WTC11 (cell line): Measurements from ENCODE around the gene HCN1. TPM values are rescaled to one million over a fixed set of nuclear protein-coding genes. Genes with fewer than 3 reads are reported as not detected.

Experiments used
- ATAC-seq: fragments of 200-7000 bp; cut with Tn5 transposase; 2 replicates; pipeline ENCODE4 v1.10.0; 2021; ENCODE audit warnings: mild to moderate bottlenecking, moderate library complexity
- CTCF ChIA-PET: fragments of 300-600 bp; sonication (Branson Sonifier 250); formaldehyde crosslinking; loops from one replicate; lab custom pipeline; 2021; ENCODE audit warnings: antibody characterized with exemption; lab: Charles Lee
- POLR2A ChIA-PET: fragments of 350-600 bp; sonication (Branson Sonifier 250); formaldehyde crosslinking; loops from one replicate; lab custom pipeline; 2021; ENCODE audit warnings: antibody characterized with exemption; lab: Charles Lee
- DNase-seq: peaks from one replicate; pipeline ENCODE4 v3.0.0; 2021; ENCODE audit warnings: low spot score
- H3K27ac Mint-ChIP-seq: 2 replicates; pipeline ENCODE4 v1.8.0; 2021; ENCODE audit warnings: mixed read lengths
- H3K27me3 Mint-ChIP-seq: 2 replicates; pipeline ENCODE4 v1.8.0; 2021; ENCODE audit warnings: low read depth, mild to moderate bottlenecking, moderate library complexity, mixed read lengths
- H3K36me3 Mint-ChIP-seq: 2 replicates; pipeline ENCODE4 v1.8.0; 2021; ENCODE audit warnings: mixed read lengths
- H3K4me1 Mint-ChIP-seq: 2 replicates; pipeline ENCODE4 v1.8.0; 2022; ENCODE audit warnings: mixed read lengths
- H3K4me3 Mint-ChIP-seq: 2 replicates; pipeline ENCODE4 v1.8.0; 2021; ENCODE audit warnings: mild to moderate bottlenecking, moderate library complexity, mixed read lengths
- H3K9me3 Mint-ChIP-seq: 2 replicates; pipeline ENCODE4 v1.8.0; 2021; ENCODE audit warnings: mixed read lengths
- CBFB ChIP-seq: sonication (generic); formaldehyde crosslinking; IDR thresholded peaks from 2 replicates; pipeline ENCODE4 v1.8.1; 2022; ENCODE audit warnings: mild to moderate bottlenecking, low read depth, missing genetic modification reagents
- ETV6 ChIP-seq: sonication (generic); formaldehyde crosslinking; IDR thresholded peaks from 2 replicates; pipeline ENCODE4 v1.8.1; 2022; ENCODE audit warnings: mild to moderate bottlenecking, missing genetic modification reagents
- FOXP4 ChIP-seq: sonication (generic); formaldehyde crosslinking; IDR thresholded peaks from 2 replicates; pipeline ENCODE4 v1.8.0; 2022; ENCODE audit warnings: mild to moderate bottlenecking, missing genetic modification reagents
- GRHL2 ChIP-seq: fragments of 250-450 bp; sonication (Bioruptor Pico); IDR thresholded peaks from 2 replicates; pipeline ENCODE4 v1.8.0; 2022; ENCODE audit warnings: mild to moderate bottlenecking, moderate library complexity; ENCODE audit not compliant: insufficient replicate concordance, severe bottlenecking
- KAT7 ChIP-seq: sonication (generic); formaldehyde crosslinking; IDR thresholded peaks from 2 replicates; pipeline ENCODE4 v1.8.1; 2023; ENCODE audit warnings: missing genetic modification reagents, mild to moderate bottlenecking, borderline replicate concordance
- MLX ChIP-seq: sonication (generic); formaldehyde crosslinking; IDR thresholded peaks from 2 replicates; pipeline ENCODE4 v1.8.1; 2023; ENCODE audit warnings: mild to moderate bottlenecking, missing genetic modification reagents, moderate library complexity
- NR1H2 ChIP-seq: sonication (generic); formaldehyde crosslinking; IDR thresholded peaks from 2 replicates; pipeline ENCODE4 v1.9.0; 2021; ENCODE audit warnings: mild to moderate bottlenecking, moderate library complexity, missing genetic modification reagents
- RORB ChIP-seq: fragments of 250-450 bp; sonication (Bioruptor Pico); IDR thresholded peaks from 2 replicates; pipeline ENCODE4 v1.9.0; 2021; ENCODE audit warnings: mild to moderate bottlenecking
- SMAD3 ChIP-seq: sonication (generic); formaldehyde crosslinking; IDR thresholded peaks from 2 replicates; pipeline ENCODE4 v1.8.0; 2022; ENCODE audit warnings: missing genetic modification reagents, mild to moderate bottlenecking, borderline replicate concordance
- SP1 ChIP-seq: sonication (generic); formaldehyde crosslinking; conservative IDR thresholded peaks from 2 replicates; pipeline ENCODE4 v1.8.1; 2022; ENCODE audit warnings: missing genetic modification reagents
- ZBTB21 ChIP-seq: sonication (generic); formaldehyde crosslinking; IDR thresholded peaks from 2 replicates; pipeline ENCODE4 v1.8.1; 2023; ENCODE audit warnings: mild to moderate bottlenecking, missing genetic modification reagents, borderline replicate concordance
- ZNF423 ChIP-seq: fragments of 250-450 bp; sonication (Bioruptor Pico); IDR thresholded peaks from 2 replicates; pipeline ENCODE4 v2.1.2; 2022; ENCODE audit warnings: mild to moderate bottlenecking, moderate library complexity
- ZNF532 ChIP-seq: fragments of 250-450 bp; sonication (Bioruptor Pico); IDR thresholded peaks from 2 replicates; pipeline ENCODE4 v1.9.0; 2021; ENCODE audit warnings: mild to moderate bottlenecking, borderline replicate concordance
- total RNA-seq: library from RNA; stranded (reverse); gene quantifications from 3 replicates; pipeline ENCODE4 v1.2.3, GENCODE V29; 2021
- TF ChIP-seq, protein P1 (sequence below): sonication (generic); formaldehyde crosslinking; IDR thresholded peaks from 2 replicates; pipeline ENCODE4 v1.8.0; 2022; ENCODE audit warnings: mild to moderate bottlenecking, missing genetic modification reagents
- TF ChIP-seq, protein P2 (sequence below): sonication (generic); formaldehyde crosslinking; IDR thresholded peaks from 2 replicates; pipeline ENCODE4 v1.8.1; 2023; ENCODE audit warnings: mild to moderate bottlenecking, moderate library complexity, missing genetic modification reagents
- TF ChIP-seq, protein P3 (sequence below): fragments of 250-450 bp; sonication (Bioruptor Pico); IDR thresholded peaks from 2 replicates; pipeline ENCODE4 v2.1.2; 2022; ENCODE audit warnings: mild to moderate bottlenecking, moderate library complexity
- TF ChIP-seq, protein P4 (sequence below): fragments of 250-450 bp; sonication (Bioruptor Pico); IDR thresholded peaks from 2 replicates; pipeline ENCODE4 v1.9.0; 2021; ENCODE audit warnings: mild to moderate bottlenecking

The HCN1 gene
- total RNA-seq, 1 experiment from 2014 or later = 2.2 TPM

DNA sequence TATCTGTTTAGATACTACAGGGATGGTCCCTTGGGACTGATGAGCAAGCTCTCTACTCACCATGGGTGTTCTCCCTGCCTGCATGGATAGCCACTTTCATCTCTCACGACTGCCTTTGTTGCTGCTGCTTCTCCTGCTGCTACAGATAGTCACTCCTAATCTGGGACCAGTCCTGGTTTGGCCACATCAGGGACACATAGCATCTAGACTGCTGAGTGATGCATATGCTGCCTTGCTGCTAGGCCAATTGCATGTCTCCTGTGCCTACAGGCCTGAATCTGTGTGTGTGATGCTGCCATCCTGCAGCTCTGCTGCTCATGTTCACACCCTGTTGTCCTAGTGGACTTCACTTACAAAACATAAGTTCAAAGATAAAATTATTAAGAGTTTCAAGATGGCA lies 297.1 kb downstream of the HCN1 start (continued):
- TF ChIP-seq SMAD3 (CRISPR knock-in tag) = no peak
- TF ChIP-seq NR1H2 = no peak
- TF ChIP-seq, protein P1, sequence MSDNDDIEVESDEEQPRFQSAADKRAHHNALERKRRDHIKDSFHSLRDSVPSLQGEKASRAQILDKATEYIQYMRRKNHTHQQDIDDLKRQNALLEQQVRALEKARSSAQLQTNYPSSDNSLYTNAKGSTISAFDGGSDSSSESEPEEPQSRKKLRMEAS = no peak
- TF ChIP-seq GRHL2 (CRISPR knock-in tag) = no peak
- TF ChIP-seq KAT7 (CRISPR knock-in tag) = no peak

DNA sequence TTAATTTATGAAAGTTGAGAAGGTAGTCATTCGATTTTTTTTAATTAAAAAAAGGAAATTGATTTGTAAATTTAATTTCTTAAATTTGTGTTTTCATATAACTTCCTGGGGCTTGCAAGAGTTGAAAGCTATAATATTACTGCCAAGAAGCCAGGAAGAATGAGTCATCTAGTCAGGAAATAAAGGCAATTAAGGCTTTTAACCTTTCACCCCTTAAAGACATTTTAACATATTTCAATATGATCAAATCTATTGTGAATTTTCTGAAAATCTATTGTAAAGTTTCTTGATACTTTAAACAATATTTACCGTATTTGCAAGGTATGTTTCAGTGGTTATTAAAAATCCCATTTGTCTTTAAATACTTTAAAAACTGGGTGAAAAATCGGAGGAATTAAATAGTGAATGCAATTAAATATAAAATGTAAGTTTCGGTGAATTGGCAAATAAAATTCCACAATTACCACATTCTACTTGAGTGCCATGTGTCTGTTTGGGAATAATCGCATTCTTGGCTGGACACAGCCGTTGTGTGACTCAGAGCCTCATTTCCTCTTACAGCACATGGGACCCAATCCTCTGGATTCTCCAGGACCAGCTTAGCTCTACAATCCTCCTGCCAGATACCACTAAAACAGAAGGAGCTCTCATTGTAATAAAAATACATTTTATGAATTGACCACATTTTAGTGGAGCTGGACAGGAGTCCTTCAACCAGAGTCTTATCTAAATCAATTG lies 310.7 kb downstream of the HCN1 start:
- ChIA-PET POLR2A (no interaction called here), CTCF (interaction anchor here (0.7 kb wide), 1 partner anchor 347 kb away, joined by 3 read pairs; no protein-coding TSS in a partner anchor)
- H3K4me3 Mint-ChIP-seq = no peak overlapping the region
- H3K36me3 Mint-ChIP-seq = no peaks in the 10 kb centered on the region
- TF ChIP-seq ZNF423 (CRISPR knock-in tag) (no peak), MLX (CRISPR knock-in tag) (no peak)
- H3K27ac Mint-ChIP-seq = no peak overlapping the region
- no peaks in the 10 kb centered on the region for H3K27me3 Mint-ChIP-seq
- DNase-seq (no peak), ATAC-seq (no peak)
- no peaks in the 10 kb centered on the region for H3K9me3 Mint-ChIP-seq
- peaks cover 5% of the 10 kb centered on the region; the same call in 1 of the 2 replicates for H3K4me1 Mint-ChIP-seq

GRCh38 chr5:45383985-45384384 lies 312.2 kb downstream of the HCN1 start:
- DNase-seq = no peak
- no peak for ATAC-seq
- H3K9me3 Mint-ChIP-seq = peaks cover 8% of the 10 kb centered on the region; the same call in 1 of the 2 replicates
- no peak overlapping the region for H3K4me3 Mint-ChIP-seq
- POLR2A ChIA-PET = no interaction called here
- CTCF ChIA-PET = no interaction called here
- peaks cover 5% of the 10 kb centered on the region; the same call in 1 of the 2 replicates for H3K4me1 Mint-ChIP-seq
- no peaks in the 10 kb centered on the region for H3K27me3 Mint-ChIP-seq
- no peak overlapping the region for H3K27ac Mint-ChIP-seq
- 0 out of 2 replicates have a peak, but pooled peaks cover under 1% of the 10 kb centered on the region for H3K36me3 Mint-ChIP-seq
- TF ChIP-seq, protein P2, sequence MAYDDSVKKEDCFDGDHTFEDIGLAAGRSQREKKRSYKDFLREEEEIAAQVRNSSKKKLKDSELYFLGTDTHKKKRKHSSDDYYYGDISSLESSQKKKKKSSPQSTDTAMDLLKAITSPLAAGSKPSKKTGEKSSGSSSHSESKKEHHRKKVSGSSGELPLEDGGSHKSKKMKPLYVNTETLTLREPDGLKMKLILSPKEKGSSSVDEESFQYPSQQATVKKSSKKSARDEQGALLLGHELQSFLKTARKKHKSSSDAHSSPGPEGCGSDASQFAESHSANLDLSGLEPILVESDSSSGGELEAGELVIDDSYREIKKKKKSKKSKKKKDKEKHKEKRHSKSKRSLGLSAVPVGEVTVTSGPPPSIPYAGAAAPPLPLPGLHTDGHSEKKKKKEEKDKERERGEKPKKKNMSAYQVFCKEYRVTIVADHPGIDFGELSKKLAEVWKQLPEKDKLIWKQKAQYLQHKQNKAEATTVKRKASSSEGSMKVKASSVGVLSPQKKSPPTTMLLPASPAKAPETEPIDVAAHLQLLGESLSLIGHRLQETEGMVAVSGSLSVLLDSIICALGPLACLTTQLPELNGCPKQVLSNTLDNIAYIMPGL (CRISPR knock-in tag) = no peak
- TF ChIP-seq SP1 (CRISPR knock-in tag) (no peak), ETV6 (no peak), ZBTB21 (no peak), FOXP4 (CRISPR knock-in tag) (no peak), ZNF532 (CRISPR knock-in tag) (no peak), NR1H2 (no peak), RORB (CRISPR knock-in tag) (no peak), CBFB (no peak), SMAD3 (CRISPR knock-in tag) (no peak)
- TF ChIP-seq, protein P3, sequence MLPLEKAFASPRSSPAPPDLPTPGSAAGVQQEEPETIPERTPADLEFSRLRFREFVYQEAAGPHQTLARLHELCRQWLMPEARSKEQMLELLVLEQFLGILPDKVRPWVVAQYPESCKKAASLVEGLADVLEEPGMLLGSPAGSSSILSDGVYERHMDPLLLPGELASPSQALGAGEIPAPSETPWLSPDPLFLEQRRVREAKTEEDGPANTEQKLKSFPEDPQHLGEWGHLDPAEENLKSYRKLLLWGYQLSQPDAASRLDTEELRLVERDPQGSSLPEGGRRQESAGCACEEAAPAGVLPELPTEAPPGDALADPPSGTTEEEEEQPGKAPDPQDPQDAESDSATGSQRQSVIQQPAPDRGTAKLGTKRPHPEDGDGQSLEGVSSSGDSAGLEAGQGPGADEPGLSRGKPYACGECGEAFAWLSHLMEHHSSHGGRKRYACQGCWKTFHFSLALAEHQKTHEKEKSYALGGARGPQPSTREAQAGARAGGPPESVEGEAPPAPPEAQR (CRISPR knock-in tag) = no peak
- TF ChIP-seq, protein P4, sequence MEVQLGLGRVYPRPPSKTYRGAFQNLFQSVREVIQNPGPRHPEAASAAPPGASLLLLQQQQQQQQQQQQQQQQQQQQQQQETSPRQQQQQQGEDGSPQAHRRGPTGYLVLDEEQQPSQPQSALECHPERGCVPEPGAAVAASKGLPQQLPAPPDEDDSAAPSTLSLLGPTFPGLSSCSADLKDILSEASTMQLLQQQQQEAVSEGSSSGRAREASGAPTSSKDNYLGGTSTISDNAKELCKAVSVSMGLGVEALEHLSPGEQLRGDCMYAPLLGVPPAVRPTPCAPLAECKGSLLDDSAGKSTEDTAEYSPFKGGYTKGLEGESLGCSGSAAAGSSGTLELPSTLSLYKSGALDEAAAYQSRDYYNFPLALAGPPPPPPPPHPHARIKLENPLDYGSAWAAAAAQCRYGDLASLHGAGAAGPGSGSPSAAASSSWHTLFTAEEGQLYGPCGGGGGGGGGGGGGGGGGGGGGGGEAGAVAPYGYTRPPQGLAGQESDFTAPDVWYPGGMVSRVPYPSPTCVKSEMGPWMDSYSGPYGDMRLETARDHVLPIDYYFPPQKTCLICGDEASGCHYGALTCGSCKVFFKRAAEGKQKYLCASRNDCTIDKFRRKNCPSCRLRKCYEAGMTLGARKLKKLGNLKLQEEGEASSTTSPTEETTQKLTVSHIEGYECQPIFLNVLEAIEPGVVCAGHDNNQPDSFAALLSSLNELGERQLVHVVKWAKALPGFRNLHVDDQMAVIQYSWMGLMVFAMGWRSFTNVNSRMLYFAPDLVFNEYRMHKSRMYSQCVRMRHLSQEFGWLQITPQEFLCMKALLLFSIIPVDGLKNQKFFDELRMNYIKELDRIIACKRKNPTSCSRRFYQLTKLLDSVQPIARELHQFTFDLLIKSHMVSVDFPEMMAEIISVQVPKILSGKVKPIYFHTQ = no peak
- TF ChIP-seq, protein P1 = no peak
